GM12878 (cell line): ENCODE measurements around the gene HPD. TPM values are rescaled to one million over a fixed set of nuclear protein-coding genes. Genes with fewer than 3 reads are reported as not detected.
"Not testable (repeated sequence)": the region's sequence is repeated elsewhere in the genome, so short reads cannot be mapped to it uniquely, and the experiment has no call there.

Experiments
- ATAC-seq: fragments of 200-7000 bp; cut with Tn5 transposase; 3 replicates; pipeline ENCODE4 v1.9.1; 2020; ENCODE audit warnings: mild to moderate bottlenecking, moderate library complexity
- BruUV-seq: library from RNA; stranded (reverse); fragments of 400-500 nt; replicated peaks from 2 replicates; lab custom pipeline; 2021; lab: Mats Ljungman, UMichigan
- CTCF ChIA-PET: fragments of 300-600 bp; sonication (Branson Sonifier 250); formaldehyde crosslinking; extraction: SDS; loops from one replicate; lab custom pipeline; 2021; ENCODE audit warnings: inconsistent platforms; lab: Yijun Ruan, JAX
- POLR2A ChIA-PET: fragments of 350-600 bp; formaldehyde crosslinking; extraction: SDS; loops from one replicate; lab custom pipeline; 2021; ENCODE audit warnings: inconsistent platforms; lab: Charles Lee
- RAD21 ChIA-PET: fragments of 300-600 bp; sonication (Branson Sonifier 250); formaldehyde crosslinking; loops from one replicate; lab custom pipeline; 2023; ENCODE audit warnings: antibody characterized with exemption; ENCODE audit not compliant: unreplicated experiment; lab: Charles Lee
- SMC1A ChIA-PET: fragments of 300-600 bp; sonication (Branson Sonifier 250); formaldehyde crosslinking; loops from one replicate; lab custom pipeline; 2023; ENCODE audit not compliant: unreplicated experiment, uncharacterized antibody; lab: Charles Lee
- DNase-seq: peaks from one replicate; pipeline ENCODE4 v3.0.0-alpha.2; 2011; ENCODE audit warnings: low read depth, low spot score
- FAIRE-seq: peaks from 3 replicates; lab custom pipeline; 2011; peaks lifted over from hg19 to GRCh38; lab: Jason Lieb, UNC
- H2AFZ ChIP-seq: 2 replicates; pipeline ENCODE4 v1.6.0; 2011; ENCODE audit warnings: low read depth, low read length, control low read depth; ENCODE audit not compliant: control insufficient read depth
- H3K27ac ChIP-seq: 2 replicates; pipeline ENCODE4 v1.5.1; 2011; ENCODE audit warnings: control low read depth; ENCODE audit not compliant: control insufficient read depth, insufficient read depth
- H3K27me3 ChIP-seq, 2 experiments: replicated peaks in 1 of 2; 2 replicates each; pipeline versions ENCODE4 v1.6.0 to v1.6.1; 2011; ENCODE audit warnings: low read length in 1 of 2; ENCODE audit not compliant: control insufficient read depth in 2 of 2, insufficient read depth in 2 of 2
- H3K36me3 ChIP-seq, 2 experiments: 2 replicates each; pipeline ENCODE4 v1.5.1; 2011; ENCODE audit warnings: low read length in 1 of 2; ENCODE audit not compliant: control insufficient read depth in 2 of 2, insufficient read depth in 2 of 2
- H3K4me1 ChIP-seq: 2 replicates; pipeline ENCODE4 v1.6.1; 2011; ENCODE audit warnings: mild to moderate bottlenecking, low read length, moderate library complexity, mixed read lengths; ENCODE audit not compliant: control insufficient read depth, insufficient read depth
- H3K4me2 ChIP-seq: 2 replicates; pipeline ENCODE4 v1.6.0; 2011; ENCODE audit warnings: control low read depth; ENCODE audit not compliant: control insufficient read depth, insufficient read depth
- H3K4me3 ChIP-seq: fragments of 200-600 bp; sonication (generic); 2 replicates; pipeline ENCODE4 v1.5.1; 2016
- H3K79me2 ChIP-seq: 2 replicates; pipeline ENCODE4 v1.6.0; 2011; ENCODE audit warnings: low read length; ENCODE audit not compliant: control insufficient read depth, insufficient read depth
- H3K9ac ChIP-seq: 2 replicates; pipeline ENCODE4 v1.8.0; 2011; ENCODE audit warnings: low read length, control low read depth, mixed read lengths; ENCODE audit not compliant: control insufficient read depth, insufficient read depth
- H3K9me3 ChIP-seq: replicated peaks from 3 replicates; pipeline ENCODE4 v1.5.1; 2011; ENCODE audit warnings: mild to moderate bottlenecking, low read length; ENCODE audit not compliant: control insufficient read depth, insufficient read depth
- H4K20me1 ChIP-seq: 2 replicates; pipeline ENCODE4 v1.6.0; 2011; ENCODE audit not compliant: control insufficient read depth, insufficient read depth
- EZH2 ChIP-seq: IDR thresholded peaks from 2 replicates; pipeline ENCODE4 v1.6.1; 2012; ENCODE audit warnings: low read depth, mild to moderate bottlenecking, control low read depth, inconsistent platforms, low read length, borderline replicate concordance; ENCODE audit not compliant: control insufficient read depth
- TARDBP ChIP-seq: IDR thresholded peaks from 2 replicates; pipeline ENCODE4 v1.6.1; 2016; ENCODE audit warnings: borderline replicate concordance
- WGBS: methylation state at CpG from one replicate; pipeline ENCODE4 v1.1.6; 2016; ENCODE audit warnings: low lambda C conversion rate; ENCODE audit not compliant: insufficient replicate concordance, insufficient coverage; ENCODE audit errors: missing lambda C conversion rate; 5-methylcytosine and 5-hydroxymethylcytosine counted together
- in situ Hi-C: fragments of 300-500 bp; cut with MboI; formaldehyde crosslinking; loops from 9 replicates; pipeline ENCODE4 v1.14.3; 2018; ENCODE audit warnings: mixed read lengths
- intact Hi-C: fragments of 100-400 bp; cut with micrococcal nuclease; formaldehyde crosslinking; loops from one replicate; pipeline ENCODE4 v1.14.2; 2022; ENCODE audit not compliant: unreplicated experiment
- polyA plus RNA-seq, 11 experiments: library from polyadenylated mRNA; depleted of rRNA in 4 of 11; unstranded in 6 of 11; stranded (reverse) in 5 of 11; fragments of >200 nt; fragmentation: Nextera tagmentation in 4 of 11; fragmentation: Illumina TruSeq in 1 of 11; extraction: Ambion mirVana in 4 of 11; extraction: Trizol in 1 of 11; gene quantifications; 1 replicate in 1 of 11; 2 replicates in 10 of 11; pipeline versions ENCODE4 v1.2.1 to v1.2.3, GENCODE V29; 2011 to 2016; ENCODE audit warnings: inconsistent platforms in 2 of 11, missing spikeins in 2 of 11, low read depth in 1 of 11
- total RNA-seq, 4 experiments: library from RNA; depleted of rRNA in 3 of 4; stranded (reverse); fragments of >200 nt in 3 of 4; fragmentation: Illumina TruSeq in 1 of 4; extraction: Trizol in 1 of 4; gene quantifications; 2 replicates each; pipeline versions ENCODE4 v1.2.1 to v1.2.3, GENCODE V29; 2013 to 2021
- TF ChIP-seq, protein P1 (sequence below): fragments of 450-650 bp; IDR thresholded peaks from 2 replicates; pipeline ENCODE4 v1.6.1; 2016; ENCODE audit warnings: mild to moderate bottlenecking, moderate library complexity, borderline replicate concordance
- TF ChIP-seq, protein P2 (sequence below): fragments of 450-650 bp; IDR thresholded peaks from 2 replicates; pipeline ENCODE4 v1.6.1; 2017; ENCODE audit warnings: mild to moderate bottlenecking, moderate library complexity

Gene HPD
- total and polyA plus RNA-seq, 10 of the 15 experiments (the other 5 are each of a cell fraction or from before 2014, with no cell fraction given): 0.04 to 0.69 (median 0.28) TPM; not detected in 7

GRCh38 chr12:121861636-121862254 is 3.1 kb upstream of the HPD start:
- Histone ChIP-seq H3K27ac (no peak overlapping the region), H2AFZ (no peak overlapping the region), H3K9me3 (no peaks in the 10 kb centered on the region), H3K27me3 (no peaks in the 10 kb centered on the region; a peak in 1 of 4 replicates), H3K79me2 (no peaks in the 10 kb centered on the region), H3K4me3 (no peak overlapping the region), H3K36me3 (no peaks in the 10 kb centered on the region), H3K4me2 (no peak overlapping the region), H3K9ac (no peak overlapping the region), H3K4me1 (no peaks in the 10 kb centered on the region), H4K20me1 (no peaks in the 10 kb centered on the region)
- in situ Hi-C loops: no loop called here
- no peak for FAIRE-seq
- ChIA-PET RAD21 (no interaction called here), POLR2A (no interaction called here), SMC1A (interaction anchor here (0.6 to 1.3 kb wide), 3 partner anchors 55 to 804 kb away, joined by 3 read pairs; no protein-coding TSS in a partner anchor), CTCF (interaction anchor here (0.6 to 1.2 kb wide), 3 partner anchors 17 to 68 kb away, joined by 3 to 5 read pairs (median 4); no protein-coding TSS in a partner anchor)
- TF ChIP-seq, protein P1, sequence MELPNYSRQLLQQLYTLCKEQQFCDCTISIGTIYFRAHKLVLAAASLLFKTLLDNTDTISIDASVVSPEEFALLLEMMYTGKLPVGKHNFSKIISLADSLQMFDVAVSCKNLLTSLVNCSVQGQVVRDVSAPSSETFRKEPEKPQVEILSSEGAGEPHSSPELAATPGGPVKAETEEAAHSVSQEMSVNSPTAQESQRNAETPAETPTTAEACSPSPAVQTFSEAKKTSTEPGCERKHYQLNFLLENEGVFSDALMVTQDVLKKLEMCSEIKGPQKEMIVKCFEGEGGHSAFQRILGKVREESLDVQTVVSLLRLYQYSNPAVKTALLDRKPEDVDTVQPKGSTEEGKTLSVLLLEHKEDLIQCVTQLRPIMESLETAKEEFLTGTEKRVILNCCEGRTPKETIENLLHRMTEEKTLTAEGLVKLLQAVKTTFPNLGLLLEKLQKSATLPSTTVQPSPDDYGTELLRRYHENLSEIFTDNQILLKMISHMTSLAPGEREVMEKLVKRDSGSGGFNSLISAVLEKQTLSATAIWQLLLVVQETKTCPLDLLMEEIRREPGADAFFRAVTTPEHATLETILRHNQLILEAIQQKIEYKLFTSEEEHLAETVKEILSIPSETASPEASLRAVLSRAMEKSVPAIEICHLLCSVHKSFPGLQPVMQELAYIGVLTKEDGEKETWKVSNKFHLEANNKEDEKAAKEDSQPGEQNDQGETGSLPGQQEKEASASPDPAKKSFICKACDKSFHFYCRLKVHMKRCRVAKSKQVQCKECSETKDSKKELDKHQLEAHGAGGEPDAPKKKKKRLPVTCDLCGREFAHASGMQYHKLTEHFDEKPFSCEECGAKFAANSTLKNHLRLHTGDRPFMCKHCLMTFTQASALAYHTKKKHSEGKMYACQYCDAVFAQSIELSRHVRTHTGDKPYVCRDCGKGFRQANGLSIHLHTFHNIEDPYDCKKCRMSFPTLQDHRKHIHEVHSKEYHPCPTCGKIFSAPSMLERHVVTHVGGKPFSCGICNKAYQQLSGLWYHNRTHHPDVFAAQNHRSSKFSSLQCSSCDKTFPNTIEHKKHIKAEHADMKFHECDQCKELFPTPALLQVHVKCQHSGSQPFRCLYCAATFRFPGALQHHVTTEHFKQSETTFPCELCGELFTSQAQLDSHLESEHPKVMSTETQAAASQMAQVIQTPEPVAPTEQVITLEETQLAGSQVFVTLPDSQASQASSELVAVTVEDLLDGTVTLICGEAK: no peak
- TF ChIP-seq TARDBP (no peak), EZH2 (no peak)
- TF ChIP-seq, protein P2, sequence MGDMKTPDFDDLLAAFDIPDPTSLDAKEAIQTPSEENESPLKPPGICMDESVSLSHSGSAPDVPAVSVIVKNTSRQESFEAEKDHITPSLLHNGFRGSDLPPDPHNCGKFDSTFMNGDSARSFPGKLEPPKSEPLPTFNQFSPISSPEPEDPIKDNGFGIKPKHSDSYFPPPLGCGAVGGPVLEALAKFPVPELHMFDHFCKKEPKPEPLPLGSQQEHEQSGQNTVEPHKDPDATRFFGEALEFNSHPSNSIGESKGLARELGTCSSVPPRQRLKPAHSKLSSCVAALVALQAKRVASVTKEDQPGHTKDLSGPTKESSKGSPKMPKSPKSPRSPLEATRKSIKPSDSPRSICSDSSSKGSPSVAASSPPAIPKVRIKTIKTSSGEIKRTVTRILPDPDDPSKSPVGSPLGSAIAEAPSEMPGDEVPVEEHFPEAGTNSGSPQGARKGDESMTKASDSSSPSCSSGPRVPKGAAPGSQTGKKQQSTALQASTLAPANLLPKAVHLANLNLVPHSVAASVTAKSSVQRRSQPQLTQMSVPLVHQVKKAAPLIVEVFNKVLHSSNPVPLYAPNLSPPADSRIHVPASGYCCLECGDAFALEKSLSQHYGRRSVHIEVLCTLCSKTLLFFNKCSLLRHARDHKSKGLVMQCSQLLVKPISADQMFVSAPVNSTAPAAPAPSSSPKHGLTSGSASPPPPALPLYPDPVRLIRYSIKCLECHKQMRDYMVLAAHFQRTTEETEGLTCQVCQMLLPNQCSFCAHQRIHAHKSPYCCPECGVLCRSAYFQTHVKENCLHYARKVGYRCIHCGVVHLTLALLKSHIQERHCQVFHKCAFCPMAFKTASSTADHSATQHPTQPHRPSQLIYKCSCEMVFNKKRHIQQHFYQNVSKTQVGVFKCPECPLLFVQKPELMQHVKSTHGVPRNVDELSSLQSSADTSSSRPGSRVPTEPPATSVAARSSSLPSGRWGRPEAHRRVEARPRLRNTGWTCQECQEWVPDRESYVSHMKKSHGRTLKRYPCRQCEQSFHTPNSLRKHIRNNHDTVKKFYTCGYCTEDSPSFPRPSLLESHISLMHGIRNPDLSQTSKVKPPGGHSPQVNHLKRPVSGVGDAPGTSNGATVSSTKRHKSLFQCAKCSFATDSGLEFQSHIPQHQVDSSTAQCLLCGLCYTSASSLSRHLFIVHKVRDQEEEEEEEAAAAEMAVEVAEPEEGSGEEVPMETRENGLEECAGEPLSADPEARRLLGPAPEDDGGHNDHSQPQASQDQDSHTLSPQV: no peak
- no peak for DNase-seq
- BruUV-seq: no TSS peak
- WGBS: 43% methylated on average over 11 of the region's 11 CpGs
- no peak for ATAC-seq
- intact Hi-C loops: no loop called here

GRCh38 chr12:121860699-121861098 is 2.0 kb upstream of the HPD start:
- H3K9me3 ChIP-seq, DNase-seq, H3K36me3 ChIP-seq, H3K27ac ChIP-seq, H3K4me2 ChIP-seq, H4K20me1 ChIP-seq, H3K9ac ChIP-seq, FAIRE-seq, POLR2A ChIA-PET, in situ Hi-C loops, H3K27me3 ChIP-seq, RAD21 ChIA-PET, ATAC-seq, intact Hi-C loops, H3K4me3 ChIP-seq, H2AFZ ChIP-seq, H3K79me2 ChIP-seq, BruUV-seq, H3K4me1 ChIP-seq: not testable (repeated sequence)
- ChIA-PET CTCF (interaction anchor here (0.6 to 1.1 kb wide), 2 partner anchors 16 to 66 kb away, joined by 3 read pairs; no protein-coding TSS in a partner anchor), SMC1A (interaction anchor here (0.6 kb wide), 1 partner anchor 803 kb away, joined by 3 read pairs; no protein-coding TSS in a partner anchor)
- 48% methylated on average over 4 of the region's 4 CpGs for WGBS
